ENCODE results near the gene STK35. TPM values are rescaled to one million over a fixed set of nuclear protein-coding genes. Genes with fewer than 3 reads are reported as not detected.

STK35 gene
- total RNA-seq, 1 experiment from 2014 or later: 38.2 TPM

- POLR2A ChIA-PET (ENCODE audit: low non-redundant PET): no interaction called here
- H3K9me3 ChIP-seq (ENCODE audit: low read depth, low read length, poor library complexity, severe bottlenecking): no peaks in the 10 kb centered on the region
- intact Hi-C loops (cut with micrococcal nuclease; ENCODE audit: unreplicated experiment): no loop called here
- no peak overlapping the region for H3K27ac ChIP-seq (ENCODE audit: low read depth, low read length, poor library complexity, severe bottlenecking)
- CTCF ChIA-PET: no interaction called here
- BruUV-seq (replicated peaks): no TSS peak
- peaks cover 12% of the 10 kb centered on the region for H3K4me1 ChIP-seq (ENCODE audit: insufficient read depth, low read length, poor library complexity, severe bottlenecking)
- no peaks in the 10 kb centered on the region for H3K27me3 ChIP-seq (replicated peaks; ENCODE audit: insufficient read depth, low read depth, low read length, poor library complexity)
- no peak overlapping the region for H3K4me3 ChIP-seq (ENCODE audit: low read depth, low read length, poor library complexity, severe bottlenecking)
- DNase-seq (ENCODE audit: low spot score): no peak
- peaks cover 38% of the 10 kb centered on the region for H3K36me3 ChIP-seq (ENCODE audit: insufficient read depth, low read length, poor library complexity, severe bottlenecking)
- TF ChIP-seq EZH2 (IDR thresholded peaks at IDR 0.05; ENCODE audit: borderline replicate concordance, low read depth, low read length, poor library complexity, severe bottlenecking): no peak
- no peak for TF ChIP-seq CTCF (conservative IDR thresholded peaks at IDR 0.05; ENCODE audit: low read depth, low read length)
Measured at GRCh38 chr20:2114127-2114959, 12.7 kb downstream of the STK35 start.

GRCh38 chr20:2114990-2115681 lies 13.5 kb downstream of the STK35 start:
- Histone ChIP-seq H3K27me3 (replicated peaks; ENCODE audit: insufficient read depth, low read depth, low read length, poor library complexity) (no peaks in the 10 kb centered on the region), H3K4me1 (ENCODE audit: insufficient read depth, low read length, poor library complexity, severe bottlenecking) (peaks cover 4% of the 10 kb centered on the region), H3K4me3 (ENCODE audit: low read depth, low read length, poor library complexity, severe bottlenecking) (no peak overlapping the region), H3K36me3 (ENCODE audit: insufficient read depth, low read length, poor library complexity, severe bottlenecking) (peaks cover 36% of the 10 kb centered on the region), H3K27ac (ENCODE audit: low read depth, low read length, poor library complexity, severe bottlenecking) (no peak overlapping the region), H3K9me3 (ENCODE audit: low read depth, low read length, poor library complexity, severe bottlenecking) (no peaks in the 10 kb centered on the region)
- BruUV-seq (replicated peaks): no TSS peak
- CTCF ChIA-PET: no interaction called here
- intact Hi-C loops (cut with micrococcal nuclease; ENCODE audit: unreplicated experiment): no loop called here
- POLR2A ChIA-PET (ENCODE audit: low non-redundant PET): no interaction called here
- TF ChIP-seq EZH2 (IDR thresholded peaks at IDR 0.05; ENCODE audit: borderline replicate concordance, low read depth, low read length, poor library complexity, severe bottlenecking) (no peak), CTCF (conservative IDR thresholded peaks at IDR 0.05; ENCODE audit: low read depth, low read length) (no peak)
- DNase-seq (ENCODE audit: low spot score): no peak

GRCh38 chr20:2116170-2116940 lies 14.7 kb downstream of the STK35 start:
- H3K4me3 ChIP-seq (ENCODE audit: low read depth, low read length, poor library complexity, severe bottlenecking): no peak overlapping the region
- no peaks in the 10 kb centered on the region for H3K4me1 ChIP-seq (ENCODE audit: insufficient read depth, low read length, poor library complexity, severe bottlenecking)
- H3K9me3 ChIP-seq (ENCODE audit: low read depth, low read length, poor library complexity, severe bottlenecking): no peaks in the 10 kb centered on the region
- no peak for DNase-seq (ENCODE audit: low spot score)
- H3K27ac ChIP-seq (ENCODE audit: low read depth, low read length, poor library complexity, severe bottlenecking): no peak overlapping the region
- ChIA-PET POLR2A (ENCODE audit: low non-redundant PET) (interaction anchor here (0.8 kb wide), 1 partner anchor 344 kb away, joined by 3 read pairs; no protein-coding TSS in a partner anchor), CTCF (no interaction called here)
- intact Hi-C loops (cut with micrococcal nuclease; ENCODE audit: unreplicated experiment): no loop called here
- peaks cover 41% of the 10 kb centered on the region for H3K36me3 ChIP-seq (ENCODE audit: insufficient read depth, low read length, poor library complexity, severe bottlenecking)
- no TSS peak for BruUV-seq (replicated peaks)
- no peaks in the 10 kb centered on the region for H3K27me3 ChIP-seq (replicated peaks; ENCODE audit: insufficient read depth, low read depth, low read length, poor library complexity)
- TF ChIP-seq CTCF (conservative IDR thresholded peaks at IDR 0.05; ENCODE audit: low read depth, low read length): no peak
- TF ChIP-seq EZH2 (IDR thresholded peaks at IDR 0.05; ENCODE audit: borderline replicate concordance, low read depth, low read length, poor library complexity, severe bottlenecking): no peak

Measured in A673 (cell line).